Hypothalamus (tissue), 51 donors: ENCODE data around the gene PIWIL1.

Experiments used
- DNase-seq, 51 donors: peaks; one replicate each; lab custom pipeline; 2025; lab: John Stamatoyannopoulos, UW

Gene PIWIL1

GRCh38 chr12:130337488-130338303 lies at the start of gene PIWIL1:
Gene PIWIL1, plus strand, starts transcription at chr12:130337887. Its CDS starts 4,705 bp downstream, at chr12:130342592.
- DNase-seq: no peak

- no peak for DNase-seq
These were observed 49.5 kb upstream of the PIWIL1 start for GRCh38 chr12:130288206-130288605.

- DNase-seq: no peak
These were observed 49.0 kb upstream of the PIWIL1 start for GRCh38 chr12:130288691-130289090.

- no peak for DNase-seq
These were observed 47.6 kb upstream of the PIWIL1 start for GRCh38 chr12:130290114-130290513.

DNA sequence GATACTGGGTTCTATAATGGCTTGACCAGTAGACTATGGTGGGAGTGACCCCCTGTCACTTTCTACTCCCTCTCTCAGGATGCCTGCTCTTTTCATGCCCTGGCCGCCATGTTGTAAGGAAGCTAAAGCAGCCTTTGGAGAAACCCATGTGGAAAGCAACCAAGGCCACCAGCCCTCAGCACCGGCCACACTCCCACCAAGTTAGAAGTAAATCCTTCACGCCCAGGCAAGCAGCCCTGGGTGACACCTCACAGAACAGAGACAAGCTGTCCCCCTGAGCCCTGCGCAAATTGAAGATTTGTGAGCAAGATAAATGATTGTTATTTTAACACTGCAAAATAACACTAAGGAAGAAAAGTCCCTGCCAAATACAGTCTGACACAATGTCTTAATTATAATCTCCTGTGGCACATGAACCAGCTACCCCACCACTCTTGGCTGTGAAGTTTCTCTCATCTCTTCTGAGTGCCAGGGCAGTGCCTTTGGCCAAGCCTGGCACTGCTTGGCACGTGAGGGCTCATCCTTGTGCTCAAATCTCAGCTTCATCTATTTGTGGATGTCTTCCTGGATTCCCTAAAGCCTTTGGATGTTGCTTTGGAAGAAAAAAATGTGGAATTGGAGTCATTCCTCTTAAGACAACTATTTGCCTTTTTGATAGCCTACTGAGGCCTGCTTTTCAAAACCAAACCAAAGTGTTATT lies 39.2 kb upstream of the PIWIL1 start:
- DNase-seq: no peak

DNA sequence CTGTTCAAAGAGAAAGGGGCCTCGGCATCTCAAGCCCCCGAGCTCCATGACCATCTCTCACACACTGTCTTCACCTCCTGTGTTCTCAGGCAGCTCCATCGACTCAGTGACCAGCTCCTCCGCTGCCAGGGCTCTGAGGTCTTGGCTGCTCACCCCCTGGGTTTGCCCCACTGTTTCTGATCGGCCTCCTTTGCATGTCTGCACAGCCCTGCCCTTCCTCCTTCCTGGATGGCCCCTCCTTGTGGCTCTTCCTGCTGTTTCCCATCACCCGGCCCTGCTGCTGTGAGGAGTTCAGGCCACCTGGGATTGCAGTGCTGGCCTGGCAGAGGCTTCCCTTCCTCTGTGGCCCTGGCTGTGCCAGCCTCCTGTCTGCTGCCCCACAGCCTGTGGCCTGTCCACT lies 38.1 kb upstream of the PIWIL1 start:
- no peak for DNase-seq

DNA sequence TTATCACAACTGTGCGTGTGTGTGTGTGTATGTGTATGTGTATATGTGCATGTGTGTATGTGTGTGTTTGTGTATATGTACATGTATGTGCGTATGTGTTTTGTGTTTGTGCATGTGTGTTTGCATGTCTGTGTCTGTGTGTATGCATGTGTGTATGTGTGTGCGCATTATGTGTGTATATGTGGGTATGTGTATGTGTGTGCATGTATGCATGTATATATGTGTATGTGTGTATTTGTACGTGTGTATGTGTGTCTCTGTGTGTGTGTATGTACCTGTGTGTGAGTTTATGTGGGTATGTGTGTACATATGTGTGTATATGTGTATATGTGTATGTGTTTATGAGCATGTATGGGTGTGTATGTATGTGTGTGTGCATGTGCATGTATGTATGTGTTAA lies 37.6 kb upstream of the PIWIL1 start:
- DNase-seq: no peak

GRCh38 chr12:130300737-130301535 lies 36.8 kb upstream of the PIWIL1 start:
- DNase-seq: no peak

DNA sequence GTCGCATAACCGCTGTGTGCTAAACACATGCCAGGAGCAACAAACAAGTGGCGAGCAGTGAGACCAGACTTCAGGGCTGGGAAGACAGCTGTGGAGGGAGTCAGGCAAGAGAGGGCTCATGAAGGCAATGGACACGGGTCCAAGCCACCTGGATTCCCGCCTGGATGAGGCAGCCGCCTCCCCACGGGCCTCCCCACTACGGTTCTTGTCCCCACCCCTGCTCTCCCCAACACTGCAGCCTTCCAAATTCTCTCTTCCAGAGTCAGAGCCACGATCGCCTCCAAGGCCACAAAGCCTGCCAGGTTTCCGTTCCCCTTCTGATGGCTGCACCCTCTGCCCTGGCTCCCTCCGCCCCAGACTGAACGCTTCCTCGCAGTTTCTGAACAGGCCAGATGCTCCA lies 36.1 kb upstream of the PIWIL1 start:
- DNase-seq: no peak

- no peak for DNase-seq
These were observed 33.9 kb upstream of the PIWIL1 start for GRCh38 chr12:130303781-130304180.

- DNase-seq: no peak
These were observed 29.8 kb upstream of the PIWIL1 start for GRCh38 chr12:130307859-130308258.

DNA sequence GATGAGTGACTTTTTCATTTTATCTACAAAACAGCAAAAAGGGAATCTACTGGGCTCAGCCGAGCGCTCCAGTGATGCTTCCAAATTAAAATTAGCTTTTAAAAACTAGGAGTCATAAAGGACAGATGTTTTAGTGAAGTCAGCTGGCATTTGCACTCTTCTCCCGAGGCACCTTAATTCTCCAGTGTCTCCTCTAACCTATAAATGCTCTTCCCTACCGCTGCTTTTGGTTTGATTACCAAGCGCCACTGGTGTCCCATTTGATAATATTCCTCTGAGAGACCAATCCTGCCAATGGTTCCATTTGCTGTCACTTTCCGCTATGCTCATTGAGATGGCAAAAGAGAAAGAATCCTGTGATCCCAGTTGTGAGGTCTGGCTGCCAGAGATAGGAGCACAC lies 29.3 kb upstream of the PIWIL1 start:
- no peak for DNase-seq

GRCh38 chr12:130316251-130316650 lies 21.4 kb upstream of the PIWIL1 start:
- DNase-seq: no peak

GRCh38 chr12:130320536-130320935 lies 17.2 kb upstream of the PIWIL1 start:
- DNase-seq: no peak

- DNase-seq: no peak
These were observed 15.4 kb upstream of the PIWIL1 start for GRCh38 chr12:130322263-130322662.

GRCh38 chr12:130330685-130331084 lies 7.0 kb upstream of the PIWIL1 start:
- no peak for DNase-seq

- no peak for DNase-seq
These were observed 6.5 kb upstream of the PIWIL1 start for GRCh38 chr12:130331146-130331545.

DNA sequence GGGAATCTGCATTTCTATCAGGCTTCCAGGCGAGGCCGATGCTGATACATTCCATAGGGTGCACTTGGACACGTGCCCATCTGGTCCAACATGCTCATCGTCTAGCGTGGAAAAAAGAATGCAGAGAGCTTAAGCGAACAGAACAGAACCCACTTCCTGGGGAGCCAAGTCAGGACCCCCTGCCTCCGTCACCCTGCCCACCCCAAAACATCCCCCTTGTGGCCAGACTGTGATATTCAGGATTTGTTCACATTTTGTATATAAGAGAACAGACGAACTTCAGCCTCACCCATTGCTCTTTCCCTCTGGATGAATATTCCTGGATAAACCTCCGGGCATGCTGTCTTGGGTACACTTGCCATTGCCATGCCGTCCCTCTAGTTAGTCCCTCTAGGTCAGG lies 4.3 kb upstream of the PIWIL1 start:
- DNase-seq: no peak

DNA sequence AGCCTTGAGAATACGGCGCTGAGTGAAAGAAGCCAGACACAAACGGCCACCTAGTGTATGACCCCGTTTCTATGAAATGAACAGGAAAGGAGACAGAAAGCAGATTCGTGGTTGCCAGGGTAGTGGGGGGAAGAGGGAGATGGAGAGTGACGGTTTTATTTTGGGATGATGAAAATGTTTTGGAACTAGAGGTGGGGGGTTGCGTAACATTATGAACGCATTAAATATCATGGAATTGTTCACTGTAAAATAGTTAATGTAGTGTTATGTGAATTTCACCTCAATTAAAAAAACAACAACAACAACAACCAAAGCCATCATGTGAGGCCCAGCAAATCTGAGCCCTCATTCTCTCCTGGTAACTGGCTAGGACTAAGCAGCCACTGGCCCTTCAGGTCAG lies 3.3 kb upstream of the PIWIL1 start:
- DNase-seq: no peak

GRCh38 chr12:130334937-130335336 lies 2.8 kb upstream of the PIWIL1 start:
- peak in 3 of 51 donors; percentile 7 to 45 (median 44) for DNase-seq
